GM19351 (cell line): ENCODE measurements around the gene RHOD.

Source experiments
- ATAC-seq: cut with Tn5 transposase; IDR thresholded peaks from one replicate; pipeline ENCODE4 v1.9.1; 2021; ENCODE audit warnings: mild to moderate bottlenecking, moderate library complexity; ENCODE audit not compliant: unreplicated experiment

The RHOD gene

GRCh38 chr11:67031791-67032561 is 24.7 kb upstream of the RHOD start:
- no peak for ATAC-seq

DNA sequence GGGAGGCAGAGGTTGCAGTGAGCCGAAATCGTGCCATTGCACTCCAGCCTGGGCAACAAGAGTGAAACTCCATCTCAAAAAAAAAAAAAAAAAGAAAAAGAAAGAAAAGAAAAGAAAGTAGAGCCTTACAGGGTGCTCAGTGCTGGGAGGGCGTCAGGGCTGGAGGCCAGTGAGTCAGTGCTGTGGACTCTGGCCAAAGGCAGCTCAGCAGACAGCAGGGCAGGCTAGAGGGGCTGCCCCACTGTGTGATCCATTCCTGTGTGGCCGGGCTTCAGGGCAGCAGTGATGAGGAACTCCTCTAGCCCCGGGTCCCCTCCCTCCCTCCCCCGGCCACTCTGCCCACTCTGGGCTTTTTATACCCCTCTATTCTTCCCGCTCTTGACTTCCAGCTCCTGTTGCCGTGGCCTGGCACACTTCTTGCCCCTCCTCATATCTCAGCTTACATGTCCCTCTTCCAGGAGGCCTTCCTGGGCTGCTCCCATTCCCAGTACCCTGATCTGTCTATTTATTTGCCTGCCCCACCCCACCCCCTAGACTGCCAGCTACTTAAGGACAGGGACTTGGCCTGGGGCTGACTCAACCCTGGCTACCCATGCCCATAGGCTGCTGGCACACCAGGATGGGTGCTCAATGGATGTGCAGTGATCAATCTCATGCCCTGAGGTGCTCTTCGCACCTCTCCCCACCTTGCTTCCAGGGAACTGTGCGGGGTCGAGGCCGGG is 23.7 kb upstream of the RHOD start:
- no peak for ATAC-seq

DNA sequence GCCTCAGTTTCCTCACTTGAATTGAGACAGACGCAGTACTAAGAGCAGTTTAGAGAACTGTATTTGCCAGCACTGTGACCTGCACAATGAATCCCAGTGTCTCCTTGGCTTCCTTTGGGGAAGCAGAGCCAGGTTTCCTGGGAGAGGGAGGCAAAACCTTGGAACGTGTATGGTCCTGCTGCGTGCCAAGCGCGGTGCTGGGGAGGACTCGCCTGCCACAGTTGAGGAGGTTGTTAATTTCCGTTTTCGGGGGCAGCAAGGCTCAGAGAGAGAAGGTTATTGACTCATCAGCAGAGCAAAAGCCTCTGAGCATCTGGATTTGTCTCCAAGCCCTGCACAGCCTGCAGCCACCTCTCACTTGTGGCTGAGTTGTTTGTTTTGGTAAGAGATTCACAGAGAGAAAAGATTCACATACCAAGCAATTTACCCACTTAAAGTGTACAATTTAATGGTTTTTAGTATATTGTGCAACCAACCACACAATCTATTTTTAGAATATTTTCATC is 22.9 kb upstream of the RHOD start:
- no peak for ATAC-seq

- no peak for ATAC-seq
These were observed 22.3 kb upstream of the RHOD start for GRCh38 chr11:67034350-67034749.

DNA sequence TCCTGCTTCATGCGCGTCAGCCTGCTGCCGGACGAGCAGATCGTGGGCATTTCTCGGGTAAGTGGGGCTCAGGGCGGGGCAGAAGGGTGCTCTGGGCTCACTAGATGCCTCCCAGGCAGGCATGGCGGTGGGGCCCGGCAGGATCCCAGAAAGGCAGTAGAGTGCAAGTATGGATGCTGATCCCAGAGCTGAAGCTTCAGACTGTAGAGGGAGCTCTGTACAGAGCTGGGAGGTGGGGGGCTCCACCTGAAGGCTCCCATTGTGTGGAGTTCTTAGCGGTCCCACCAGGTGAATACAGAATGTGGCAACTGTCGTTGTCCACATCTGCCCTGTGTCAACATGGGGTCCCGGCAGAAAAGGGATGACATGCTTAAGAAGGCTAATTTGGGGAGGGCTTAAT is 16.5 kb upstream of the RHOD start:
- ATAC-seq, result no peak

- ATAC-seq, result no peak
These were observed 15.0 kb upstream of the RHOD start for GRCh38 chr11:67041602-67042001.

- no peak for ATAC-seq
These were observed 12.9 kb upstream of the RHOD start for GRCh38 chr11:67043572-67044349.

DNA sequence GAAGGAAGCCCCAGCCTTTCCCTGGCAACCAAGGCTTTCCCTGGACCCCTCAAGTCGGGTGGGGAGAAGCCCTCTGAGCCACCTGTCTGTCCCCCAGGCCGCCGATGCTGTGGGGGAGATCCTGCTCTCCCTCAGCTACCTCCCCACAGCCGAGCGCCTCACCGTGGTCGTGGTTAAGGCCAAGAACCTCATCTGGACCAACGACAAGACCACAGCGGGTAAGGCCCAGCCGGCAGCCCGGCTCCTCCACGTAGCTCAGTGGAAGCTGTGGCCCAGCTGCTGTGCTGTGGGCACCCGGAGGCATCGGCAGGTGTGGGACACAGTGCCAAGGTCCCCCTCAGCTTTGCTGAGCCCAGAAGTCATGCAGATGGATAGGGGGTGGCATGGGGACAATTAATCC is 12.2 kb upstream of the RHOD start:
- ATAC-seq, result no peak

- peak; percentile 53 for ATAC-seq
These were observed 11.3 kb upstream of the RHOD start for GRCh38 chr11:67045314-67045713.

- ATAC-seq, result no peak
These were observed 8.0 kb upstream of the RHOD start for GRCh38 chr11:67048515-67049130.

DNA sequence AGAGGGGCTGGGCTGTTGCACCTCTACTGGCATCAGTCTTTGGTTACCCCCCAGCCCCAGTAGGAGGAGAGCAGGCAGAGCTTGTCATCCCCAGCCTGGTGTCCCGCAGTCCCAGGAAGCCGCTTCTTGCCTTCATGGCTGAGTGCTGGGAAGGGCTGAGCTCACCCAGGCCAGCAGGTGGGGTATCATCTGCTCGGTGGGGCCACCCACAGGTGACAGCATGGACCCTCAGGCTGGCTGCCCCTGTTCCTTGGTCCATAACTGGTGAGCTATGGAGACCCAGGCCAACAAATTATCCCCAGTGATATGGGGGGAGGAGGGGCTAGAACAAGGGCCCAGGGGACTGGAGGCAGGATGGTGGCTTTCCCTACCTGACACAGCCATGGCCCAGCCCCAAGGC is 6.5 kb upstream of the RHOD start:
- ATAC-seq, result no peak

DNA sequence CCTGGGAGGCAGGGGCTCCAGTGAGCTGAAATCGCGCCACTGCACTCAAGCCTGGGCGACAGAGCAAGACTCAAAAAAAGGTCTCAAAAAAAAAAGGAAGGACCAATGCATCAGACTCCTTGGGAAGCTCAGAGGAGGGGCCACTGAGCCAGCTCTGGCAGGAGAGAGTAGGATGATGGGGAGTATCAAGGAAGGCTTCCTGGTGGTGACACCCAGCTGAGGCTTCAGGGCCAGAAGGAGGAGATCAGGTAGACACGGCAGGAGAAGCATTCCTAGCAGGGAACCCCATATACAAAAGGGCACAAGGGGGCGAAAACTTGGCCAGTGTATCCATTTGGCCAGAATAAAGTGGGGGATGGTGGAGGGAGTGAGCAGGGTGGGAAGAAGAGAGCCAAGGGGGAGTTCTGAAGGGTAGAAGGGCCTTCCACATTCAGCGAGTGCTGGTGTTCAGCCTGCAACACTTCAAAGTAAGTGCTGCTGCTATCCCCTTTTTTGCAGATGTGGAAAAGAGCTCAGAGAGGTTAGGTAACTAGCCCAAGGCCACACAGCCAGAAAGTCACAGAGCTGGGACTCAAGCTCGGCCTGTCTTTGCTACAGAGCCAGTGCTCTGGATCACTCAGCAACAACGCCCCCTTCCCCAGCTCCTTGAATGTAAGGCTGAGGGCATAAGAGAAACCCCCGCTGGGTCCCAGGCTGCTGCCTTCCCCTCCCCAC is 5.3 kb upstream of the RHOD start:
- ATAC-seq, result no peak

GRCh38 chr11:67051945-67052488 is 4.6 kb upstream of the RHOD start:
- ATAC-seq, result no peak

GRCh38 chr11:67052891-67053290 is 3.8 kb upstream of the RHOD start:
- ATAC-seq, result no peak

DNA sequence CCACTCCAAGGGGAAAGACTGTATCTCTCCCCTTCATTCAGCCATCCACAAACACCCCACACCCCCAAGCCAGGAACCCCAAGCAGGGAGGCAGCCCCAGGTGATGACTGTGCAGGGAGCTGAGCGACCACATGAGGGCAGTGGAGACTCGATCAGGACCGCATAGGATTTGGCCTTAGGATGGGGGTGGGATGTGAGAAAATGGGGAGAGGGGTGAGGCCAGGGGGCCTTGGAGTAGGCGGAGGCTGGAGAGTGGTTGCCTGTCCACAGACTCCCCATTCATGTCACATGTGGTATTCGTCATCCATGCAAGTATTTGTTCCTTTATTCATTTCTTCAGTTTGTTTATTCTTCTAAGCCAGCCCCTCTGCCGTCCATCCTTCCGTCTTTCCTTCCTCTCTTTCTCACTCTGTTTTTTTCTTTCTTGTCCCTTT is 2.7 kb upstream of the RHOD start:
- no peak for ATAC-seq

DNA sequence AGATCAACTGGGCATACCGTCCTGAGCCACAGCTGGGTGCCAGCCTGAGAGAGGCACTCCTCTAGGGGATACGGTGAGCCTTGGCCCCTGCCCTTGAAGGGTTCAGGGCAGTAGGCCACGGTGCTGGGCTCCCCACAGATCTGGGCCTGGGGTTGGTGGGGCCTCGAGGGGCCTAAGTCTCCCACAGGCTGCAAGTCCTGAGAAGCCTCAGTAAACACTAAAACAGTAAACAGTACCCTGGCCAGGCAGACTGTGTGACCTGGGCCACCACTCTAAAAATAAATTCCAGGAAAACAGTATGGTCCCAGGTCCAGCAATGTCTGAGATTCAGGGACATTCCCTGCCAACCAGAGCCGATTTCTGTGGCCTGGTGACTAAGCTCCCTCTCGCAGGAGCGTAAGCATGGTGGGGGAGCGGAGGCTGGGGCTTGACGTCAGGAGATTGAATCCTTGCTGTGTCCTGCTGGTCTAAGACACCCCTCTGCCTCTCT is 2.3 kb upstream of the RHOD start:
- ATAC-seq, result no peak

GRCh38 chr11:67054836-67055523 is 1.7 kb upstream of the RHOD start:
- ATAC-seq, result no peak

- no peak for ATAC-seq
These were observed 835 bp upstream of the RHOD start for GRCh38 chr11:67055812-67056211.

GRCh38 chr11:67057205-67057672 is 592 bp downstream of the RHOD start:
- no peak for ATAC-seq
